ENCODE data around the gene IFNL2. TPM values are rescaled to one million over a fixed set of nuclear protein-coding genes. Genes with fewer than 3 reads are reported as not detected.

Gene IFNL2
- total and polyA plus RNA-seq, 9 of the 15 experiments (the other 6 are each of a cell fraction or from before 2014, with no cell fraction given), result not detected

- no peak for TF ChIP-seq ILK (tag; IDR thresholded peaks at IDR 0.05; ENCODE audit: borderline replicate concordance, low read depth)
- TF ChIP-seq ZNF134 (CRISPR knock-in tag; conservative IDR thresholded peaks at IDR 0.05), result no peak
- no peak for TF ChIP-seq SNIP1 (IDR thresholded peaks at IDR 0.05; ENCODE audit: low read depth)
- no peak for TF ChIP-seq ZNF253 (CRISPR knock-in tag; conservative IDR thresholded peaks at IDR 0.05)
- TF ChIP-seq MED1 (CRISPR knock-in tag; IDR thresholded peaks at IDR 0.05; ENCODE audit: borderline replicate concordance), result no peak
- TF ChIP-seq ATF2 (CRISPR knock-in tag; IDR thresholded peaks at IDR 0.05), result no peak
- TF ChIP-seq ZNF133 (CRISPR knock-in tag; IDR thresholded peaks at IDR 0.05), result no peak
- TF ChIP-seq GMEB1 (CRISPR knock-in tag; IDR thresholded peaks at IDR 0.05), result no peak
- no peak for TF ChIP-seq HIVEP1 (CRISPR knock-in tag; IDR thresholded peaks at IDR 0.05)
- no peak for TF ChIP-seq ZBTB33 (CRISPR knock-in tag; IDR thresholded peaks at IDR 0.05)
- 0 out of 2 replicates have a peak, but pooled peaks have one; percentile 3 for TF ChIP-seq JUND (IDR thresholded peaks at IDR 0.05; ENCODE audit: borderline replicate concordance, low read depth, low read length)
- no peak for TF ChIP-seq JUND (tag; IDR thresholded peaks at IDR 0.05; ENCODE audit: borderline replicate concordance, low read depth, low read length)
- TF ChIP-seq ZNF512 (tag; IDR thresholded peaks at IDR 0.05), result no peak
- TF ChIP-seq ZNF324 (CRISPR knock-in tag; IDR thresholded peaks at IDR 0.05), result no peak
- no peak for TF ChIP-seq ZNF395 (CRISPR knock-in tag; IDR thresholded peaks at IDR 0.05)
- TF ChIP-seq L3MBTL2 (IDR thresholded peaks at IDR 0.05), result no peak
- TF ChIP-seq TRIM28 (IDR thresholded peaks at IDR 0.05), result no peak
- no peak for TF ChIP-seq HINFP (tag; conservative IDR thresholded peaks at IDR 0.05; ENCODE audit: low read depth)
Observed at GRCh38 chr19:39308531-39309304, 40.5 kb downstream of the IFNL2 start (continued).

Measured in K562 (cell line).